Measurements from ENCODE around the gene TLK2. TPM values are rescaled to one million over a fixed set of nuclear protein-coding genes. Genes with fewer than 3 reads are reported as not detected.
"Not testable (repeated sequence)": the region's sequence is repeated elsewhere in the genome, so short reads cannot be mapped to it uniquely, and the experiment has no call there.

Gene TLK2
- total RNA-seq, 1 donor from 2014 or later: 44.0 TPM

- H3K4me1 Mint-ChIP-seq (ENCODE audit: low read depth): peaks cover 11% of the 10 kb centered on the region
- intact Hi-C loops (cut with micrococcal nuclease): no loop called here
- no peak overlapping the region for H3K4me3 Mint-ChIP-seq
- DNase-seq (ENCODE audit: low spot score): no peak
- H3K27ac Mint-ChIP-seq: no peak overlapping the region
- peaks cover 53% of the 10 kb centered on the region for H3K36me3 Mint-ChIP-seq (ENCODE audit: low read depth)
- H3K9me3 Mint-ChIP-seq: no peaks in the 10 kb centered on the region
- no peaks in the 10 kb centered on the region for H3K27me3 Mint-ChIP-seq (ENCODE audit: insufficient read depth)
These were observed 121.5 kb downstream of the TLK2 start for GRCh38 chr17:62599964-62600657.

DNA sequence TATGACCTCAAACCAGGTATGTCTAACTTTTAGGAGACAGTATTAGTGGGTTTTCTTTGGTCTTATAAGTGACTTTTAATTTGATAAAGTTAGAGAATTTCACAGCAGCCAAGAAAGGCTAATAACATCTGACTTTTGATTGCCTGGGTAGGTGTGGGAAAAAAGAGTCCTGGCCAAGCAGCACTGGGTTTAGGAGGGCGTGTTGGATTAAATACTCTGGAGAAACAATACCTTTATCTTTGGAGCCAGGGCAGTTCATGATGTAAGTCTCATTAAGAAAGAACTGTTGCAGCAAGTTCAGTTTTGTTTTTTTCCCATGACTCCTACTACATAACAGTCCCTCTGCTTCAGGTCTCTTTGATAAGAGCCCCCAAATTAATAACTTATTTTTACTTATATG is 122.2 kb downstream of the TLK2 start:
- Mint-ChIP-seq H3K9me3 (no peaks in the 10 kb centered on the region), H3K36me3 (ENCODE audit: low read depth) (peaks cover 53% of the 10 kb centered on the region), H3K27me3 (ENCODE audit: insufficient read depth) (no peaks in the 10 kb centered on the region), H3K27ac (no peak overlapping the region), H3K4me3 (no peak overlapping the region), H3K4me1 (ENCODE audit: low read depth) (peaks cover 11% of the 10 kb centered on the region)
- DNase-seq (ENCODE audit: low spot score): no peak
- intact Hi-C loops (cut with micrococcal nuclease): no loop called here

- no peak for DNase-seq (ENCODE audit: low spot score)
- Mint-ChIP-seq H3K27ac (no peak overlapping the region), H3K27me3 (ENCODE audit: insufficient read depth) (no peaks in the 10 kb centered on the region), H3K36me3 (ENCODE audit: low read depth) (peaks cover 49% of the 10 kb centered on the region), H3K4me1 (ENCODE audit: low read depth) (peaks cover 11% of the 10 kb centered on the region), H3K4me3 (no peak overlapping the region), H3K9me3 (no peaks in the 10 kb centered on the region)
- intact Hi-C loops (cut with micrococcal nuclease): no loop called here
These were observed 122.8 kb downstream of the TLK2 start for GRCh38 chr17:62601471-62601870.

GRCh38 chr17:62603783-62604182 is 125.2 kb downstream of the TLK2 start:
- DNase-seq (ENCODE audit: low spot score); H3K4me3 Mint-ChIP-seq; H3K27ac Mint-ChIP-seq; H3K27me3 Mint-ChIP-seq (ENCODE audit: insufficient read depth); H3K9me3 Mint-ChIP-seq; intact Hi-C loops (cut with micrococcal nuclease): not testable (repeated sequence)
- Mint-ChIP-seq H3K4me1 (ENCODE audit: low read depth) (peaks cover 11% of the 10 kb centered on the region), H3K36me3 (ENCODE audit: low read depth) (peaks cover 45% of the 10 kb centered on the region)

DNA sequence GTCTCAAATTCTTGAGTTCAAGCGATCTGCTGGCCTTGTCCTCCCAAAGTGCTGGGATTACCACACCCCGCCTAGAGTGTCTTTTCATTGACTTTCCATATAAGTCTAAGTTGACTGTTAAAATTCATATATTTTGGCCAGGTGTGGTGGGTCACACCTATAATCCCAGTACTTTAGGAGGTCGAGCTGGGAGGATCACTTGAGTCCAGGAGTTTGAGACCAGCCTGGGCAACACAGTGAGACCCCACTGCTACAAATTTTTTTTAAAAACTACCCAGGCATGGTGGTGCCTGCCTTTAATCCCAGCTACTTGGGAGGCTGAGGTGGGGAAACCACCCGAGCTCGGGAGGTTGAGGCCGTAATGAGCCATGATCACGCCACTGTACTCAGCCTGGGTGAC is 127.0 kb downstream of the TLK2 start:
- Mint-ChIP-seq H3K9me3 (no peaks in the 10 kb centered on the region), H3K36me3 (ENCODE audit: low read depth) (peaks cover 45% of the 10 kb centered on the region), H3K27me3 (ENCODE audit: insufficient read depth) (no peaks in the 10 kb centered on the region), H3K4me1 (ENCODE audit: low read depth) (peaks cover 11% of the 10 kb centered on the region), H3K27ac (no peak overlapping the region), H3K4me3 (no peak overlapping the region)
- intact Hi-C loops (cut with micrococcal nuclease): no loop called here
- DNase-seq (ENCODE audit: low spot score): no peak

DNA sequence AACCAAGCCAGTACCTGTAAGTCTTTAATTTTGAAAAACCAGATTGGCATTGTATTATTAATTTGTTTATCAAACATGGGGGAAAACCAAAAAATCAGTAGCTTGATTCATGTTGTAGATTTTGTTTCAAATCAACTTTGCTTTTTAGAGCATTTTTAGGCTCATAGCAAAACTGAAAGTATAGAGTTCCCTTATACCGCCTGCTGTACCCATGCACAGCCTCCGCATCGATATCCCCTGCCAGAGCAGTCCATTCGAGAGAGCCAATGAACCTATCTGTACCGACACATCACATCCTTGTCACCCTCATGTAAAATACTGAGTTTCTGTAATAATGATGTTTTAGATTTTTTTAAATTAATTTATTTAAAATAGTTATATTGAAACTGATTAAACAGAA is 132.7 kb downstream of the TLK2 start:
- no peak overlapping the region for H3K27ac Mint-ChIP-seq
- H3K4me3 Mint-ChIP-seq: no peak overlapping the region
- intact Hi-C loops (cut with micrococcal nuclease): no loop called here
- no peaks in the 10 kb centered on the region for H3K27me3 Mint-ChIP-seq (ENCODE audit: insufficient read depth)
- H3K4me1 Mint-ChIP-seq (ENCODE audit: low read depth): no peaks in the 10 kb centered on the region
- DNase-seq (ENCODE audit: low spot score): no peak
- no peaks in the 10 kb centered on the region for H3K9me3 Mint-ChIP-seq
- H3K36me3 Mint-ChIP-seq (ENCODE audit: low read depth): peaks cover 44% of the 10 kb centered on the region

DNA sequence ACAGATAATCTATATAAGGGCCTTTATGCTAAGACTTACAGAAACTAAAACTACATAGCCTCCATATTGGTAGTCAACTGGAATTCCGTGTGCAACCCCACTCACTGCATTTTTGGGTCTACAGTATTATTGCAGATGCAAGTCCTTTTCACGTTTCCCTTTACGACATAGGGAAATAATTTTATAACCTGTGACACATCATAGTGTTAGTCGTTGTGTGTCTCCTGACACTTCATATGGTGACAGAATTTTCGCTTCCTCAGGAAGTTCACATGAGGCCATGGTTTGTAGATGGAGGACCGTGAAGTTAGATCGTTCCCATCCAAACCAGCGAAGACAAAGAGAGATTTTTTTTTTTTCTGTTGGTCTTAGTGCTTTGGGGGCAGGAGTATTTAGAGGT is 133.1 kb downstream of the TLK2 start:
- no peaks in the 10 kb centered on the region for H3K4me1 Mint-ChIP-seq (ENCODE audit: low read depth)
- no peak overlapping the region for H3K4me3 Mint-ChIP-seq

GRCh38 chr17:62612289-62612688 is 133.7 kb downstream of the TLK2 start:
- DNase-seq (ENCODE audit: low spot score); H3K27ac Mint-ChIP-seq; H3K9me3 Mint-ChIP-seq; H3K4me3 Mint-ChIP-seq; H3K4me1 Mint-ChIP-seq (ENCODE audit: low read depth); H3K27me3 Mint-ChIP-seq (ENCODE audit: insufficient read depth); intact Hi-C loops (cut with micrococcal nuclease): not testable (repeated sequence)
- peaks cover 37% of the 10 kb centered on the region for H3K36me3 Mint-ChIP-seq (ENCODE audit: low read depth)

More for the DNA sequence above, 133.1 kb downstream of the TLK2 start:
- DNase-seq (ENCODE audit: low spot score): no peak
- Mint-ChIP-seq H3K27me3 (ENCODE audit: insufficient read depth) (no peaks in the 10 kb centered on the region), H3K36me3 (ENCODE audit: low read depth) (peaks cover 40% of the 10 kb centered on the region), H3K9me3 (no peaks in the 10 kb centered on the region), H3K27ac (no peak overlapping the region)
- intact Hi-C loops (cut with micrococcal nuclease): no loop called here

DNA sequence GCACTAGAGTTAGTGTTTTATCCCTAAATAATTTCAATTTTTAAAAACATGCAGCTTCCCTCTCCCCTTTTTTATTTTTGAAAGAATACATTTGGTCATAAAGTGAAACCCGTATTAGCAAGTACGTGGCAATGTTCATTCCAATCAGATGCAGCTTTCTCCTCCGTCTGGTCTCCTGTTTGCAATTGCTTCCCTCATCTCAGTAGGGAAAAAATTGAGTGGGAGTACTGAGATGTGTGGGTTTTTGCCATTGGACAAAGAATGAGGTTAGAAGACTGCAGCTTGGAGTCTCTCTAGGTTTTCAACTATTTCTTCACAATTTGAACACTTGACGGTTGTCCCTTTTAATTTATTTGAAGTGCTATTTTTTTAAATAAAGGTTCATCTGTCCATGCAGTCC is 134.5 kb downstream of the TLK2 start:
- H3K27me3 Mint-ChIP-seq (ENCODE audit: insufficient read depth); H3K4me1 Mint-ChIP-seq (ENCODE audit: low read depth); H3K9me3 Mint-ChIP-seq; DNase-seq (ENCODE audit: low spot score); intact Hi-C loops (cut with micrococcal nuclease); H3K27ac Mint-ChIP-seq; H3K4me3 Mint-ChIP-seq: not testable (repeated sequence)
- H3K36me3 Mint-ChIP-seq (ENCODE audit: low read depth): peaks cover 31% of the 10 kb centered on the region

- no peak overlapping the region for H3K27ac Mint-ChIP-seq
- intact Hi-C loops (cut with micrococcal nuclease): no loop called here
- DNase-seq (ENCODE audit: low spot score): no peak
- no peaks in the 10 kb centered on the region for H3K27me3 Mint-ChIP-seq (ENCODE audit: insufficient read depth)
- no peak overlapping the region for H3K4me3 Mint-ChIP-seq
- no peaks in the 10 kb centered on the region for H3K9me3 Mint-ChIP-seq
- no peaks in the 10 kb centered on the region for H3K4me1 Mint-ChIP-seq (ENCODE audit: low read depth)
- peaks cover 31% of the 10 kb centered on the region for H3K36me3 Mint-ChIP-seq (ENCODE audit: low read depth)
These were observed 135.5 kb downstream of the TLK2 start for GRCh38 chr17:62614142-62614541.

DNA sequence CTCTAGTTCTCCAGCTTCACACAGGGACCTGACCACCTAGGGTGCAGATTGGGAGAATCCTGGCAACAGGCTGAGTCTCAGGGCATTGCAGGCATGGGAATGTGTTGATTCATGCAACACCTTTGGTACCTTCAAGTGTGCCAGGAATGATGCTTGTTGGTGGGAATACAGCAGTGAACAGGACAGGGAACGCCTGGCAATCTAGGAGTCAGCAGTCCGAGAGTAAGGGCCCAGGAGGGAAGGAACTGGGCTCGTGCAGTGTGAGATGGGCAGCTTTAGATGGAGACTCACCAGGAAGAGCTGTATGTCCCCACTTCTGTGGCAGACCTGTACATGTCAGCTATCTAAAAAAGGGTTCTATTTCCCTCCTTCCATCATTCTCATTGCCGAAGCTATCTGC is 136.9 kb downstream of the TLK2 start:
- no peak for DNase-seq (ENCODE audit: low spot score)
- H3K4me1 Mint-ChIP-seq (ENCODE audit: low read depth): no peaks in the 10 kb centered on the region
- no peaks in the 10 kb centered on the region for H3K9me3 Mint-ChIP-seq
- H3K36me3 Mint-ChIP-seq (ENCODE audit: low read depth): peaks cover 21% of the 10 kb centered on the region
- intact Hi-C loops (cut with micrococcal nuclease): no loop called here
- H3K27ac Mint-ChIP-seq: no peak overlapping the region
- H3K27me3 Mint-ChIP-seq (ENCODE audit: insufficient read depth): no peaks in the 10 kb centered on the region
- no peak overlapping the region for H3K4me3 Mint-ChIP-seq

DNA sequence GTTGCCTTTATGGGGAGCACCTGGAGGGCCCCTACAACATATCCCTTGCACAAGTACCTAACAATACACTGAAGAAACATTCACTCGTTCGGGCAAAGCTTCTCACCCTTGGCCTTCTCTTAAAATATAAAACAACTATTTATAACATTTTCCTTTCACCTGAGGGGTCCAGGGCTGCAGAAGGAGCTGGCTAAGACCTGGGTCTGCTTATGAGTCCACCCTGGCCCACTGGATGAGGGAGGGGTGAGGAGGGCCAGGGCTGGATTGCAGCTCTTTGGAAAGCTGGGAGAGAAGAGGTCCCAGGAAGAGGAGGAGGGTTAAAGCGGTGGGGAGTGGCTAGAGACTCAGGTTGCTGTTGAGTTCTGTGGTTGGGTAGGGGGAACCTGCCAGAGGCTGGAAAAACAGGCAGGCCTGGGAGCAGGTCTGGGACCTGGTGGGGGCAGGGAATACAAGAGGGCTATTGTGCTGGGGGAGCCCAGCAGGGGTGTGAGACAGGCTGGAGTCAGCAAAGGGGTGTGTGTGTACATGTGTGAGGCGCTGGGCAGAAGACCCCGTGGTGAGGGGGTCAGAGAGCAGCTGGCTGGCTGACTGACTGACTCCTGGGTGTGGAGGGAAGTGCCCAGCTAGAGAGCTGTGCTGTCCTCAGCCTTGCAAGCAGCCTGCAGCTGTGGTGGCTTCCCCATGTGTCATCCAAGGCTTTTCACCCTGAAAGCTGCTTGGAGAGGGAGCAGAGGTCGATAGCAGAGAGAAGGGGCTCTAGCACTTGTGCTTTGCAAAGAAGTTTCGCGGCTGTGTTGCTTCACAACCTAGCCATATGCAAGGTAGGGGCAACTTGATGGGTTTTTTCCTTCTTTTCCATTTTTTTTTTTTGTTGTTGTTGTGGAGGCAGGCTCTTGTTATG is 138.6 kb downstream of the TLK2 start:
- Mint-ChIP-seq H3K36me3 (ENCODE audit: low read depth) (peaks cover 15% of the 10 kb centered on the region), H3K4me3 (no peak overlapping the region), H3K4me1 (ENCODE audit: low read depth) (no peaks in the 10 kb centered on the region), H3K27ac (no peak overlapping the region), H3K9me3 (no peaks in the 10 kb centered on the region), H3K27me3 (ENCODE audit: insufficient read depth) (no peaks in the 10 kb centered on the region)
- intact Hi-C loops (cut with micrococcal nuclease): no loop called here
- DNase-seq (ENCODE audit: low spot score): no peak

DNA sequence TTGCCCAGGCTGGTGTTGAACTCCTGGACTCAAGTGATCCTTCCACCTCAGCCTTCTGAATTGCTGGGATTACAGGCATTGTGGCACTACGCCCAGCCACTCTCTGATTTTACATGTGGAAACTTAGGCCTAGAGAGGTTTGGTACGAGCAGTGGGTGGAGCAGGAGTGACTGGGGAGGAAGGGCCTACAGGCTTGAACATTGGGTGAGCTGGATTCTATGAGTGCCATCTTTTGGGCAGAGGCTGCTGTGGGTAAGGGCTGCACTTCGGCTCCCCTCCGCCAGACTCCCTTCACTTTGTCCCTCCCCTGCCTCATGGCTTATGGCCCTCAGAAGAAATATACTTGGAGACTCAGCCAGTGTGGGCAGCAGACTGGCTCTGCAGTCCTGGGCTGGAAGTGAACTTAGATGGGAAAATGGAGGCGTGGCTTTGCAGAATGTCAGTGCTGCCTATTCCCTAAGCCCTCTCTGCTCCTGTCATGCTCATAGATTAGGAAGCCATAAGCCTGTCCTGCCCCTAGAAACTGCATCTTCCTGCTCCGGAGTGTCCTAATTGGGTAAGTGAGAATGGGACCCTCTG is 139.4 kb downstream of the TLK2 start:
- intact Hi-C loops (cut with micrococcal nuclease): no loop called here
- Mint-ChIP-seq H3K4me3 (no peak overlapping the region), H3K9me3 (no peaks in the 10 kb centered on the region), H3K27ac (no peak overlapping the region), H3K27me3 (ENCODE audit: insufficient read depth) (no peaks in the 10 kb centered on the region), H3K36me3 (ENCODE audit: low read depth) (peaks cover 16% of the 10 kb centered on the region), H3K4me1 (ENCODE audit: low read depth) (no peaks in the 10 kb centered on the region)
- no peak for DNase-seq (ENCODE audit: low spot score)
